Ammon's horn (tissue), 1 donor: Measurements from ENCODE around the gene SSC4D.
A peak's percentile ranks its signal among the peaks of the same experiment; 100 is the strongest.
"Not testable (repeated sequence)": the region's sequence is repeated elsewhere in the genome, so short reads cannot be mapped to it uniquely, and the experiment has no call there.

Experiments used
- DNase-seq: peaks from one replicate; pipeline ENCODE4 v3.0.0-alpha.2; 2016; ENCODE audit warnings: low spot score

Gene SSC4D

GRCh38 chr7:76383089-76383944 lies 26.2 kb downstream of the SSC4D start:
- no peak for DNase-seq

- no peak for DNase-seq
Observed at GRCh38 chr7:76381814-76382213, 27.7 kb downstream of the SSC4D start.

- no peak for DNase-seq
Observed at GRCh38 chr7:76380623-76380966, 28.9 kb downstream of the SSC4D start.

- no peak for DNase-seq
Observed at GRCh38 chr7:76377186-76377918, 32.1 kb downstream of the SSC4D start.

- DNase-seq, result no peak
Observed at GRCh38 chr7:76375251-76375650, 34.2 kb downstream of the SSC4D start.

- DNase-seq, result no peak
Observed at GRCh38 chr7:76372984-76373833, 36.3 kb downstream of the SSC4D start.

GRCh38 chr7:76371396-76371795 lies 38.1 kb downstream of the SSC4D start:
- DNase-seq, result no peak

GRCh38 chr7:76369018-76369417 lies 40.5 kb downstream of the SSC4D start:
- no peak for DNase-seq

GRCh38 chr7:76368190-76368589 lies 41.3 kb downstream of the SSC4D start:
- no peak for DNase-seq

GRCh38 chr7:76364198-76364584 lies 45.3 kb downstream of the SSC4D start:
- DNase-seq, result peak; percentile 64

- DNase-seq, result not testable (repeated sequence)
Observed at GRCh38 chr7:76363754-76364153, 45.7 kb downstream of the SSC4D start.

GRCh38 chr7:76359978-76360638 lies 49.4 kb downstream of the SSC4D start:
- DNase-seq, result no peak

GRCh38 chr7:76359111-76359977 lies 50.2 kb downstream of the SSC4D start:
- DNase-seq, result peak; percentile 99

GRCh38 chr7:76358481-76359110 lies 50.9 kb downstream of the SSC4D start, which contains the start of gene YWHAG:
YWHAG (minus strand) TSS chr7:76358991; CDS start chr7:76358808, 183 bp downstream.
- DNase-seq, result peak; percentile 97

GRCh38 chr7:76358011-76358480 lies 51.5 kb downstream of the SSC4D start:
- DNase-seq, result peak; percentile 82

- no peak for DNase-seq
Observed at GRCh38 chr7:76357475-76358010, 52.0 kb downstream of the SSC4D start.

- DNase-seq, result no peak
Observed at GRCh38 chr7:76356823-76357222, 52.7 kb downstream of the SSC4D start.

GRCh38 chr7:76356115-76356514 lies 53.4 kb downstream of the SSC4D start:
- DNase-seq, result no peak

GRCh38 chr7:76354981-76355730 lies 54.3 kb downstream of the SSC4D start:
- DNase-seq, result peak; percentile 64
